ENCODE results near the gene TFPI2.
"Not testable (repeated sequence)": the region's sequence is repeated elsewhere in the genome, so short reads cannot be mapped to it uniquely, and the experiment has no call there.

Gene TFPI2, protein sequence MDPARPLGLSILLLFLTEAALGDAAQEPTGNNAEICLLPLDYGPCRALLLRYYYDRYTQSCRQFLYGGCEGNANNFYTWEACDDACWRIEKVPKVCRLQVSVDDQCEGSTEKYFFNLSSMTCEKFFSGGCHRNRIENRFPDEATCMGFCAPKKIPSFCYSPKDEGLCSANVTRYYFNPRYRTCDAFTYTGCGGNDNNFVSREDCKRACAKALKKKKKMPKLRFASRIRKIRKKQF

DNA sequence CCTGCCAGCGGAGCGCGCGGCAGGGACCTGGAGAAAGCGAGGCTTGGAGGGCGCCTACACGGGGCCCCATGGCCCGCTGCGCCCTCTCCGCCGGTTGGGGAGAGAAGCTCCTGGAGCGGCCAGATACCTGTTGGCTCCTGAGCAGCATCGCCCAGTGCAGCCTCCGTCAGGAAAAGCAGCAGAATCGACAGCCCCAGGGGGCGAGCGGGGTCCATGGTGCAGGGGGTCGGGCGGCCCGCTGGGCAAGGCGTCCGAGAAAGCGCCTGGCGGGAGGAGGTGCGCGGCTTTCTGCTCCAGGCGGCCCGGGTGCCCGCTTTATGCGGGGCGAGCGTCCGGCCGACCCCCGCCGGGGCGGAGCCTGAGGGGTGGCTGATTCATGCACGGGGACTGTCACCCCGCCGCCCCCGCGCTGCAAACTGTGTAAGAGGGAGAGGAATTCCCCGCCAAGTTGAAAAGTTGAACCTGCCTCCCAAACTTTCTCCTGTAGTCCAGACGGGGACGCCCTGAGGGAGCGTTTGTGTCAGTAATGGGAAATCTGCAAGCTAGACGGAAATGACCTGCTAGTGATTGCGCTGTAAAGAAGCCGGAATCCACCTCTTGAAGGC, at the start of gene TFPI2:
TSS of gene TFPI2 (minus strand) at position 290 of the 605 bp plus-strand sequence. CDS start at position 215, 75 bp downstream.
- peak; percentile 64 for DNase-seq

DNA sequence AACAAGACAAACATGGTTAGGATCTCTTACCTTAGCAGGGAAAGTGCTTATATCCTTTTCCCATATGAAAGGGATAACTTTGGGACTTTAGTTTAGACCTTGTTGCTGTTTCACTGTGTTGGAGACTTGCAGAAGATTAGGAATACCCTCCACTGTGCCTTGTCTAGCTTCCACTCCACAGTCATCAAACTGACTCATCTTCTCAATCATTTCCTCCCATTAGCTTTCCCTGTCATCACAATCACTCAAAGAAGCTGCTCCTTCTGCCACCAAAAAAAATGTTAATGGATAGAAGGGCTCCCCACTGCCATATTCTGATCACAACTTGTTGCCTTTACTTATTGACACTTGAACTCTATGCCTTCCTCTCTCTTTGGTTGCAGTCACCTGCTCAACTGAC, 47.7 kb upstream of the TFPI2 start:
- DNase-seq = no peak

DNA sequence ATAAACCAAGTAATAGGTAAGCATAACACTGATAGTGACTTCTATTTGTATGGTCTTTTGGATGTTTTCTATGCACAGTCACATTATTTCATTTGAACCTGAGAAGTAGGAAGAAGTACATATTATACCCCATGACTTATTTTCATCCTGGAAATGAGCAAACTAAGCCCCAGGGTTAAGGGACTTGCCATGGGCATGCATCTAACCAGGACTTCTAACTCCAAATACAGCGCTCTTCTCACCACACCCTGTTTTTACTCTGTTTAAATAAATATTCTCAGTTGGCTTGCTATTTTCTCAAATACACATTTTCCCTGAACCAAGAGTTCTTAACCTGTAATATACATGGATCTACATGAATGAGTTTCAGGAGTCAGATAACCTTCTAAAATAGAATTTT, 47.3 kb upstream of the TFPI2 start:
- no peak for DNase-seq

DNA sequence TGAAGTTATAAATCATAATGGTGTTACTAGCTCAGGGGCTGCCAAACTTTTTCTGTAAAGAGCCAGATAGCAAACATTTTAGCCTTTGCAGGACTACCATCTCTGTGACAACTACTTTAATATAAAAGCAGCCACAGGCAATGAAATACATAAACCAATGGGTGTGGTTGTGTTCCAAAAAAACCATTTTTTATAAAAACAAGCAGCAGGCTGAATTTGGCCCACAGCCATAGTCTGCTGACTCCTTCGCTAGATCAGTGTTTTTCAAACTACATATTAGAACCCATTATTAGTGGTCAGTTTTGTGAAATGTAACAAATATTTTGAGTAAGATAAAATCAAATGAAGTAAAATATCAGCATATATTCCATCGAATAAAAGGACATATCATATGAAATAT, 44.5 kb upstream of the TFPI2 start:
- no peak for DNase-seq

DNA sequence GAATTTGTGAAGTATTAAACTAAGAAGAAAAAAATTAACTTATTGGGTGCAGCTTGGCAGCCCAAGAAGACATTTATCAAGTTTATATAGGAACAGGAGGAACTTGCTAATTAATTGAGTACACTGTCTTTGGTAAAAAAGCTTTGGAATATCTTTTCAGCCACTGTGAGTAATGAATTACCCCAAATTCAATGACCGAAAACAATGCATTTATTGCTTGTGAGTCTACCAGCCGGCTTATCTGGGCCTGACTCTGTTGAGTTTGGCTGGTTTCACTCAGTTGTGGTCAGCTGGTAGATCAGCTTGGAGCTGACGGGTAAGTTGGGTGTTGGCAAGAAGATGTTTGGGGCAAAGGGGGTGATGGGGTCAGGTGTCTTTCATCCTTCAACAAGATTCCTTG, 42.6 kb upstream of the TFPI2 start:
- DNase-seq = no peak

DNA sequence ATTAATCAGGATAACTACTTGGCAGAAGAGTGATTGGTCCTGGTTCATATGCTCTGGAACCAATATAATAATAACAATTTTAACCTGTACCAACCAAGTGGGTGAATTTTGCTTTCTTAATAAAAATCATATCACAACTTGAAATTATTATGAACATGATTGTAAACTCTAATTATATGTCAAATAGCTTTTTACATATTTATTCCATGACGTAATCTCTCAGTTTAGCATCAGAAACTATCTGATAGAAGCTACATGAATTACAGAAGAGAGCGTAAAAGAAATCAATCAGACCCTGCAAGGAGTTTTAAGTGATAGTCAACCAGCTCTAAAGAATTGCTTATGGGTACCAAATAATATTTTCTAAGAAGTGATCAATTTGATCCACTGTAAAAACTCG, 41.1 kb upstream of the TFPI2 start:
- DNase-seq = no peak

DNA sequence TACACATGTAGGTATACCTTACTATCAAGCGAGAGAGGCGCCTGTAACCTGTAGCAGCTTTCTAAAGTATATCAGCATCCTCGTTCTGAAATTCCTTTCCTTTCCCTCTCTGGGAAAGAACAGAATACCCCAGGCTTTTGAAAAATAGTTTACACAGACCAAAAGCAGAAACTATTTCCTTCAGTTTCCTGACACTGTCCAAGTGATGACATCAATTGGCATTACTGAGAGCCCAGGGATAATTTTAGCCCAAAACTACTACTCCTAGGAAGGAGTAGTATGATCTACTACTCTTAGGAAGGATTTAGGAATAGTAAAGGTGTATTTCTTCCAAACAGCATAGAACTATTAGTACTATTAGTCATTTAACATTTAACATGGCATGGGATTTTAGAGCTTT, 37.0 kb upstream of the TFPI2 start:
- no peak for DNase-seq

DNA sequence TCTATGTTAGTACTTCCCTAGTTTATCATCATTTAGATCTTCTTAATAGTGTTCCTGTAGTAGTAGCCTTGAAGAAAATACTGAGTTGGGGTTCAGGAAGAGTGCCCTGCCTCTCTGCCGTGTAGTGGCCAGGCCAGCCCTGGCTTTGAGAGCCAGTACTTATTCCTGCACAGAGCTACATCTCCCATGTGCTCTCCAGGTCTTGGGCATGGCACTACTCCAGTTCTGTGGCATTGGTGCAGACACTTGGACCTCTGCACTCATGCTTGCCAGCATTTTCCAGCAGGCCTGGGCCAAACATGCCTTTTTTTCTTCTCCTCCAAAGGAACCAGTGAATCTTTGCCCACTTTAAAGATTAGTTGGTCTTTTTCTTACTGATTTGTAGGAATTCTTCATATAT, 36.2 kb upstream of the TFPI2 start:
- DNase-seq = no peak

DNA sequence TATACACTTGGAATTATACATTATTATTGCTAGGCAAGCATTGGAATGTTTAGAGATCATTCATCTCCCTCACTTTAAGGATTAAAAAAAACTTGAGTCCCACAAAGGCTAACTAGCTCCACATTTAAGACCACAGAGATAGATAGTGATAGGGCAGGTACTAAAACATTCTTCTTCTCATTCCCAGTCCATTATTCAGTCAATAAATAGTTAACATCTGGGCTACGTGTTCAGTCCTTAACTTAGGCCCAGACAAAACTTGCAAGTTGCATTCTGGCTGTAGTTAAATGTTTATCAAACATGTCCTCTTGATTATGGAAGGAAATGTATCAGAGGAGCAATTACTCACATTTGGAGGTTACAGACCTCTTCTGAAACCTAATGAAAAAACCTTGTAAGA, 33.4 kb upstream of the TFPI2 start:
- no peak for DNase-seq

DNA sequence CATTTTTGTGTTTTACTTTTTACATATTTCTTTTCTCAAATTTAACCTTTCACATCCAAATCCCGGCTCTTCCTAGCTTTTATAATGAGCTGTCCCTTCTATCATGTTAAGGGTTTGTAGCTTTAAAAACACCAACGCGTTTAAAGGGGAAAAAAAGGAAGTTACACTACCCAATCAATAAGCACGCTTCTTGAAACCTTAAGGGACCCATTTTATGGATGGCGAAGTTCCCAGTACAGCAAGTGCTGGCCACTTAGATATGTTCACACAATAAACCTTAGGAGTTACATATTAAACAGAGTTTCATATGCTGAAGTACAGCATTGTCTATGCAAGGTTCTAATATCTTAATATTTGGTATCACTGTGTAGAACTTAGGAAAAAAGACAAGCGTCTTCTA, 32.7 kb upstream of the TFPI2 start:
- DNase-seq = no peak

DNA sequence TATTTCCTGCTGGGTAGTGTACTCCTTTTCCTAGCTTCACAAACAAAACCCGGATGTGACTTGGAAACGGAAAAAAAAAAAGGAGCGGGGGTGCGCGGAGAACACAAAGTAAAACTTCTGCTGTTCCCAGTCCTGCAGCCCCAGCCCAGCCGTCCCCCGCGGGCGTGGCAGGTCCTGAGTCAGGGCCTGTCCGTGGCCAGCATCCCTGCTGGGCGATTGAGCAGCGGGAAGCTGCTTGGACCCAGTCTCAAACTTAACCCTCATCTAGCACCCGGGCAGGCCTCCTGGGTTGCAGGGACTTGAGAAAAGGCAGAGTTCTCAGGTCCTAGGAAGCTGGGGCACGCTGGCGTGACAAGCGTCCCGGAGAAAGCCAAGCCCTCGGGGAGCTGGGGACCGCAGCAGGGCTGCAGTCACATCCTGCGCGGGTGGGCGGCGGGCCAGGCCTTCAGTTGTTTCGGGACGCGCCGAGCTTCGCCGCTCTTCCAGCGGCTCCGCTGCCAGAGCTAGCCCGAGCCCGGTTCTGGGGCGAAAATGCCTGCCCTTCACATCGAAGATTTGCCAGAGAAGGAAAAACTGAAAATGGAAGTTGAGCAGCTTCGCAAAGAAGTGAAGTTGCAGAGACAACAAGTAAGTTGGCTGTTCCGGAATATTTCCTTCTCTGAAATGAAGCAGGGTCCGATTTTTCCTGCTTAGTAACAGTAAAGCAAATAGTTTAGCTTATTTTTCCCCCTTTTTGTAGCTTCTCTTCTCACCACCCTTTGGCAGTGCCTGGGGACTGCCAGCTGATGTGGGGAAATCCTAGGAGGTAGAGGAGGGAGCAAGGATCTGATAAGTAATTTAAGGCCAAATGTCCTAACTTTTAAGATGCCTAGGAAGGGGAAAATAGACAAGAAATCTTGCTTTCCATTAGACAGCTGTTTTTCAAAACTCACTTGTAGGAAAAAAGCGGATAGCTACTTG, 31.3 kb upstream of the TFPI2 start, which contains the start of gene GNG11:
TSS of gene GNG11 (plus strand) at position 129 of the 960 bp plus-strand sequence. CDS start at position 532, 403 bp downstream.
- DNase-seq = peak; percentile 71

DNA sequence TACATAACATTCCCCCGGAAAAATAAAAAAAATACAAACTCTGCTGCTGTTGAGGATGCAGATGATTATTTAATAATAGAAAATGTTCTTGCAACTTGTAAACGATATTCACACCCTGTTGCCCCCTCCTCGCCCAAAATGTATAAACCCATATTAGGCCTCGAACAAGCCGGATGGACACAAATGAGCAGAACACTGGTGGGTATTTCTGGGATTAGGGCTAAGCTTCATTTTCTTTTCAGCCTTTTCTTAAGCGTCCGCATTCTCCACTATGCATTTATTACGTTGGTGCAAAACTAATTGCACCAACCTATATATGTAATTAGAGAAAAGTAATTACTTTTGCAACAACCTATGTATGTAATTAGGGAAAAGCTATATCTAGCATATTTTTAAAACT, 30.6 kb upstream of the TFPI2 start:
- DNase-seq = no peak

DNA sequence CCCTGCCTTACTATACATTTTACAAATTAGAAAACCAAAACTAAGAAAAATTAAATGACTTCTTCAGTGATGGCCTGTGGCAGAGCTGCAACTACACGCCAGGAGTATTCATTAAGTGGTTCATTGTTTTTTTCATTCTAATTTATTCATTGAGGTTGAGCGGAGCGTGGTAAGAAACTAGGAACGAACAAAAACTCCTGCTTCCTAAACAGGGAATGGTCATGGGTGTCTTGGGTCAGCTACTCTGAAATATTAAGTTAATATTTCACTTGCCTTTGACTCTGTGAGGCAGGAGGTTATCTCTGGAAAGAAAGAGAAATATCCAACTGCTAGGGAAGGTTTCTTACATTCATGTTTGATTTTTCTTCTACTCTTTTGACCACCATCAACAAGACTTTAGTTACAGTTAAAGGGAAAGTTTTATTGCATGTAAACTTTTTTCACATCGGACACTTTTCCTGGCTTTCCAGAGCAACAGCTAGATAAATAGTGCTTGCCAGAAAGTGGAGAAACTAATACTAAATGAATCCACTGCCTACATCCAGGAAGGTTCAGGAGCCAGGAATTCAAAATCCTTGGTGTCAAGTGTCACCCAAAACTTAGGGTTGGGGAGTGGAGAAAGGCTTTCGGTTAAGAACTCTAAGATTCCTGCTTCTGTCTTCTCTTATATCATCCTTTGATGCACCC, 30.1 kb upstream of the TFPI2 start:
- DNase-seq = no peak

DNA sequence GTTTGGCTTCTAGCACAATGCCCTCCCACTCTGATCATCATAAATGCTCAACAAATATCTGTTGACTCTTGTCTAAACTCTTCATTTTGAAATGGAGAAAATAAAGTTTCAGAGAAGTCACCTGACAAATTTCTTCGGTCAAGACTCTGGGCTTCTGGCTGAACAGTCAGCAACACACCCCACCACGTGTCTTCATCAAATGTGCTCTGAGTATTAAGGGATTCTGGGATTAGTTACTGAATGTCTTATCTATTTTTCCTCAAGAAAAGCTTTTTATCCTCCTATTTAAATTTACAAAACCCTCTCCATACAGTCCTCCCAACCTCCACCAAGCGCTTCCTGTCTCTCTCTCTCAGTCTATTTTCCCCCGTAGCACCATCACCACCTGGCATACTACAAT, 25.8 kb upstream of the TFPI2 start:
- not testable (repeated sequence) for DNase-seq

DNA sequence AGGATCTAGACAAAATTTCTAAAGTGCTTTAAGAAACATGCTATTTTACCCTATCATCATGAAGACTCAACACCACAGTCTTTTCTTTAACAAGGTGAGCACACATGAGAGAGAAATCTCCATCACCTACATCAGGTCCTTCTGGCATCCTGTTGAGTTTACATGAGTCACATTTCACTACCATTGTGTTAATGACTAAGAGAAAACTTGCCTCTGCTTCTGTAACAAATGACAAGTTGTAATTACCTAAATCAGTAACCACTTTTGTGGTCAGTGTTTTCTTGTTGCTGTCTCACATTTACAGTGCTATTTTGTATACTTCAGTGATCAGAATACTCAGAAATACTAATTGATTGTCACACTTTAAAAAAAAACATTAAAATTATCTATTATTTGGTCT, 25.3 kb upstream of the TFPI2 start:
- DNase-seq = not testable (repeated sequence)

DNA sequence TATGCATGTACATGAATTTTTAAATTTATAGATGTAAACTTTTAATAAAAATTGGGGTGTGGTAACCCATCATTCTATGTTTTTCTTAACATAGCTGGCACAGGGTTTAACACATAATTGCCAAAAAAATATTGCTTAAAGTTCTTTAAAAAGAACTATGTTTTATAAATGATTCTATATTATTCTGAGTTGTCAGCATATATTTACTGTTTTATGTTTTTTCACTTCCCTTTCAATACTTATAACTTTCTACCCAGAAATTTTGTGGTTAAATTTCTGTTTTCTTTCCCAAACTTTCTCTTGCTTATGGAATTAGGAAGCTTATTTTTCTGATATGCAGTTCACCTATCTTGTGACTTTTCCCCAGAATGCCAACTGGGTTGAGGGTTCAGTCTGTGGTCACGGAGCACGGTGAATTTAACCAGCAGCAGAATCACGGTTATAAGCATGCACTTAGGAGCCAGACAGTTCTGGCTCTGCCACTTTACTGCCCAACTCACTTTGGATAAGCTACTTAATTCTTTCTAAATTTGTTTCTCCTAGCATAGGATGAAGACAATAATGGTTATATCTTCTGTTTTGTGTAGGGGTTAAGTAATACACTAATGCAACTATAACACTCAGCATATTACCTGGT, 24.8 kb upstream of the TFPI2 start:
- DNase-seq = not testable (repeated sequence)

DNA sequence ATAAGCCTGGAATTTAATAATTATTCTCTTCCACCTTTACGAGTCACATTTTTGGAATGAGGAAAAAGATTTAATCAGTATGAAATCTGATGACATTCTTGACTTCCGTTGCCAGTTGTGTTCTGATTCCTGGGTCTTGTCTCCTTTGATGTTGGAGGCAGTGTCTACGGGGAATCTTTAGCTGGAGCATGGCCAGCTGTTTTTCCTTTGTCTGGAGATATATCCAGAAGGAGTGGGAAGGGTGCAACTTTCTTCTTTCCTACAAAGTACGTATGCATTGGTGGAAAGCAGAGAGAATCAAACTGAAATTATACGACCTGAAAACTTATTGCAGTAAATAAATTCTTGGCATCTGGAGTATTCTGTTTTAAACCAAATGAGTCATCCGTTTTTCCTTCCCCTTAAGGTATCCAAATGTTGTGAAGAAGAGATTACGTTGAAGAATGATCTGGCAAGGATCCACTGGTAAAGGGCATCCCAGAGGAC, 24.1 kb upstream of the TFPI2 start:
- DNase-seq = no peak

DNA sequence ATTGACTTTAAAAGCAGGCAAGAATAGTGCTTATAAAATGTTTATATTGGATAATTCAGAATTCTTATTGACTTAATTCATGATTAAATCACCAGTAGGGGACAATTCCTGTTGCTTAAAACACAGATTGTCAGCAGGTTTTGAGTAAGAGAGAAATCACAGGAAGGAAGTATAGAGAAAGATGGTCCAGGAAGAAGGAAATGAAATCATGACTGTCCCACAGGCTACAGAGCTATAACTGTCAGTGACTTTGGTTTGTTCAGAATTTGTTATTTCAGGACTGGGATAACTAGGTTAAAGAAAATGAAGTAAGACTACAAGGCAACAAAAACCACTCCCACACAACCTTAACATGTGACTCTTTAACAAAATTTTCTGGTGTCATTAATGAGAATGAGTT, 22.6 kb upstream of the TFPI2 start:
- DNase-seq = no peak

DNA sequence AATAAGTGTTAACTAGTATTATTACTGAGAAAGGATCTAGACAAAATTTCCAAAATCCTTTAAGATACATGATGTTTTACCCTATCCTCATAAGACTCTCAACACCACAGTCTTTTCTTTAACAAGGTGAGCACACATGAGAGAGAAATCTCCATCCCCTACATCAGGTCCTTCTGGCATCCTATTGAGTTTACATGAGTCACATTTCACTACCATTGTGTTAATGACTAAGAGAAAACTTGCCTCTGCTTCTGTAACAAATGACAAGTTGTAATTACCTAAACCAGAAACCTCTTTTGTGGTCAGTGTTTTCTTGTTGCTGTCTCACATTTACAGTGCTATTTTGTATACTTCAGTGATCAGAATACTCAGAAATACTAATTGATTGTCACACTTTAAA, 21.1 kb upstream of the TFPI2 start:
- not testable (repeated sequence) for DNase-seq

DNA sequence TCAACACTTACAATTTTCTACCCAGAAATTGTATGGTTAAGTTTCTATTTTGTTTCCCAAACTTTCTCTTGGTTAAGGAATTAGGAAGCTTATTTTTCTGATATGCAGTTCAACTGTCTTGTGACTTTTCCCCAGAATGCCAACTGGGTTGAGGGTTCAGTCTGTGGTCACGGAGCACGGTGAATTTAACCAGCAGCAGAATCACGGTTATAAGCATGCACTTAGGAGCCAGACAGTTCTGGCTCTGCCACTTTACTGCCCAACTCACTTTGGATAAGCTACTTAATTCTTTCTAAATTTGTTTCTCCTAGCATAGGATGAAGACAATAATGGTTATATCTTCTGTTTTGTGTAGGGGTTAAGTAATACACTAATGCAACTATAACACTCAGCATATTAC, 20.7 kb upstream of the TFPI2 start:
- not testable (repeated sequence) for DNase-seq

DNA sequence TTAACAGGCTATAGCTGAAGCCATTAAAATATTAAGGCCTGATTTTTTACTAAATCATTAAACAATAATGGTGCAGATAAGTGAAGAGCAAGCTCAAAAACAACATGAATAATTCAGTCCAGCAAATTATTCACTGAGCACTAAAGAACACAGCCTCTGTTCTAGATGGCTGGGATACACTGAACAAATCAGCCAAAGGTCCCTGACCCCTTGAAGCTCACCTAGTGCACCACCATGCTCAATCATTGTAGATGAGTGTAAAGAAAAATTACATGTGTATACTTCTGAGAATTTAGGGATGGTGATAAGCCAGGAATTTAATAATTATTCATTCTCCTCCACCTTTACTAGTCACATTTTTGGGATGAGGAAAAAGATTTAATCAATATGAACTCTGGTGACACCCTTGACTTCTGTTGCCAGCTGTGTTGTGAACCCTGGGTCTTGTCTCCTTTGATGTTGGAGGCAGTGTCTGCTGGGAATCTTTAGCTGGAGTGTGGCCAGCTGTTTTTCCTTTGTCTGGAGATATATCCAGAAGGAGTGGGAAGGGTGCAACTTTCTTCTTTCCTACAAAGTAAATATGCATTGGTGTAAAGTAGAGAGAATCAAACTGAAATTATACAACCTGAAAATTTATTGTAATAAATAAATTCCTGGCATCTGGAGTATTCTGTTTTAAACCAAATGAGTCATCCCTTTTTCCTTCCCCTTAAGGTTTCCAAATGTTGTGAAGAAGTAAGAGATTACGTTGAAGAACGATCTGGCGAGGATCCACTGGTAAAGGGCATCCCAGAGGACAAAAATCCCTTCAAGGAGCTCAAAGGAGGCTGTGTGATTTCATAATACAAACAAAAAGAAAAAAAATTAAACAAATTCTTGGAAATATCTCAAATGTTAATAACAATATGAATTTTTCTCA, 19.8 kb upstream of the TFPI2 start:
- DNase-seq = peak; percentile 14

Measured in NCI-H69 (cell line).